ENCODE data around the gene ZNF726.
"Not testable (repeated sequence)": the region's sequence is repeated elsewhere in the genome, so short reads cannot be mapped to it uniquely, and the experiment has no call there.

The ZNF726 gene

GRCh38 chr19:23914402-23915286, at the start of gene ZNF726:
Gene ZNF726, plus strand, starts transcription at chr19:23914886. Its CDS starts 109 bp downstream, at chr19:23914995.
- DNase-seq = peak; percentile 53

- no peak for DNase-seq
Observed at GRCh38 chr19:23867895-23868294, 46.8 kb upstream of the ZNF726 start.

GRCh38 chr19:23868630-23869029, 46.1 kb upstream of the ZNF726 start:
- DNase-seq = no peak

GRCh38 chr19:23872282-23872919, 42.3 kb upstream of the ZNF726 start:
- no peak for DNase-seq

- no peak for DNase-seq
Observed at GRCh38 chr19:23876261-23876660, 38.4 kb upstream of the ZNF726 start.

- not testable (repeated sequence) for DNase-seq
Observed at GRCh38 chr19:23876756-23877155, 37.9 kb upstream of the ZNF726 start.

GRCh38 chr19:23882493-23882892, 32.2 kb upstream of the ZNF726 start:
- DNase-seq = no peak

GRCh38 chr19:23884363-23884762, 30.3 kb upstream of the ZNF726 start:
- no peak for DNase-seq

- DNase-seq = no peak
Observed at GRCh38 chr19:23887642-23888041, 27.0 kb upstream of the ZNF726 start.

- not testable (repeated sequence) for DNase-seq
Observed at GRCh38 chr19:23896096-23896495, 18.6 kb upstream of the ZNF726 start.

GRCh38 chr19:23896912-23897311, 17.8 kb upstream of the ZNF726 start:
- no peak for DNase-seq

- no peak for DNase-seq
Observed at GRCh38 chr19:23901360-23901759, 13.3 kb upstream of the ZNF726 start.

- no peak for DNase-seq
Observed at GRCh38 chr19:23904406-23904805, 10.3 kb upstream of the ZNF726 start.

- DNase-seq = no peak
Observed at GRCh38 chr19:23905771-23906170, 8.9 kb upstream of the ZNF726 start.

- DNase-seq = no peak
Observed at GRCh38 chr19:23906835-23907234, 7.9 kb upstream of the ZNF726 start.

GRCh38 chr19:23908165-23908564, 6.5 kb upstream of the ZNF726 start:
- DNase-seq = no peak

- no peak for DNase-seq
Observed at GRCh38 chr19:23909222-23909621, 5.5 kb upstream of the ZNF726 start.

GRCh38 chr19:23913931-23914330, 755 bp upstream of the ZNF726 start:
- DNase-seq = no peak

GRCh38 chr19:23916991-23917390, 2.3 kb downstream of the ZNF726 start:
- no peak for DNase-seq

GRCh38 chr19:23917856-23918255, 3.2 kb downstream of the ZNF726 start:
- DNase-seq = no peak

- DNase-seq = no peak
Observed at GRCh38 chr19:23925285-23925684, 10.6 kb downstream of the ZNF726 start.

- DNase-seq = no peak
Observed at GRCh38 chr19:23932878-23933277, 18.2 kb downstream of the ZNF726 start.

GRCh38 chr19:23937031-23937430, 22.3 kb downstream of the ZNF726 start:
- not testable (repeated sequence) for DNase-seq

GRCh38 chr19:23943411-23943810, 28.7 kb downstream of the ZNF726 start:
- no peak for DNase-seq
